Keratinocyte (primary cell): ENCODE measurements around the gene CISD1. TPM values are rescaled to one million over a fixed set of nuclear protein-coding genes. Genes with fewer than 3 reads are reported as not detected.
A peak's percentile ranks its signal among the peaks of the same experiment; 100 is the strongest.

Source experiments
- DNase-seq: peaks from one replicate; pipeline ENCODE4 v3.0.0-alpha.2; 2011; ENCODE audit warnings: low read depth, missing footprints, low spot score
- FAIRE-seq: peaks from 2 replicates; lab custom pipeline; 2011; peaks lifted over from hg19 to GRCh38; lab: Jason Lieb, UNC
- H2AFZ ChIP-seq: 2 replicates; pipeline ENCODE4 v1.6.0; 2012; ENCODE audit warnings: low read length, control low read depth, inconsistent platforms; ENCODE audit not compliant: control insufficient read depth
- H3K27ac ChIP-seq: 2 replicates; pipeline ENCODE4 v1.5.1; 2011; ENCODE audit warnings: low read length; ENCODE audit not compliant: control insufficient read depth, insufficient read depth
- H3K27me3 ChIP-seq: 3 replicates; pipeline ENCODE4 v1.6.0; 2011; ENCODE audit warnings: low read length; ENCODE audit not compliant: control insufficient read depth, insufficient read depth; ENCODE audit errors: extremely low read depth
- H3K36me3 ChIP-seq, 2 experiments: 2 replicates in 1 of 2; 3 replicates in 1 of 2; pipeline ENCODE4 v1.5.1; 2011; ENCODE audit warnings: low read length in 2 of 2, mild to moderate bottlenecking in 1 of 2; ENCODE audit not compliant: control insufficient read depth in 2 of 2, insufficient read depth in 2 of 2; ENCODE audit errors: extremely low read depth in 1 of 2
- H3K4me1 ChIP-seq: 3 replicates; pipeline ENCODE4 v1.5.1; 2011; ENCODE audit warnings: low read length; ENCODE audit not compliant: control insufficient read depth, insufficient read depth; ENCODE audit errors: extremely low read depth
- H3K4me2 ChIP-seq: 3 replicates; pipeline ENCODE4 v1.6.0; 2011; ENCODE audit warnings: low read depth, low read length; ENCODE audit not compliant: control insufficient read depth, insufficient read depth; ENCODE audit errors: extremely low read depth
- H3K4me3 ChIP-seq, 3 experiments: fragments of 200-600 bp in 1 of 3; sonication (generic) in 1 of 3; 2 replicates in 2 of 3; 3 replicates in 1 of 3; pipeline ENCODE4 v1.5.1; 2011 to 2016; ENCODE audit warnings: low read length in 3 of 3, mild to moderate bottlenecking in 3 of 3, control low read depth in 2 of 3, inconsistent platforms in 1 of 3, low read depth in 1 of 3, mixed read lengths in 1 of 3, mixed run types in 1 of 3, moderate library complexity in 1 of 3; ENCODE audit not compliant: control insufficient read depth in 2 of 3, insufficient read depth in 2 of 3; ENCODE audit errors: extremely low read depth in 1 of 3
- H3K79me2 ChIP-seq: 2 replicates; pipeline ENCODE4 v1.6.0; 2012; ENCODE audit warnings: low read length; ENCODE audit not compliant: control insufficient read depth, insufficient read depth
- H3K9ac ChIP-seq: 3 replicates; pipeline ENCODE4 v1.6.0; 2011; ENCODE audit warnings: low read length; ENCODE audit not compliant: control insufficient read depth, insufficient read depth; ENCODE audit errors: extremely low read depth
- H3K9me1 ChIP-seq: 3 replicates; pipeline ENCODE4 v1.6.0; 2011; ENCODE audit warnings: low read length; ENCODE audit not compliant: control insufficient read depth, insufficient read depth; ENCODE audit errors: extremely low read depth
- H3K9me3 ChIP-seq: 2 replicates; pipeline ENCODE4 v1.5.1; 2012; ENCODE audit warnings: low read depth, low read length; ENCODE audit not compliant: control insufficient read depth
- H4K20me1 ChIP-seq: 3 replicates; pipeline ENCODE4 v1.6.0; 2011; ENCODE audit warnings: low read length; ENCODE audit not compliant: control insufficient read depth, insufficient read depth; ENCODE audit errors: extremely low read depth
- EZH2 ChIP-seq: IDR thresholded peaks from one replicate; pipeline ENCODE4 v1.6.1; 2012; ENCODE audit warnings: inconsistent platforms, mild to moderate bottlenecking, low read length, moderate library complexity
- dilution Hi-C: fragments of 300-500 bp; cut with MboI; formaldehyde crosslinking; loops from one replicate; pipeline ENCODE4 v1.7.0; 2020; ENCODE audit warnings: low sequenced_read_pairs; ENCODE audit not compliant: extremely low pct_ligation_motif_present
- polyA plus RNA-seq, 5 experiments: library from polyadenylated mRNA; depleted of rRNA in 3 of 5; stranded (reverse) in 3 of 5; stranded (forward) in 1 of 5; unstranded in 1 of 5; fragments of >200 nt; gene quantifications; 1 replicate in 1 of 5; 2 replicates in 3 of 5; 3 replicates in 1 of 5; pipeline versions ENCODE4 v1.2.1 to v1.2.3, GENCODE V29; 2011 to 2012; ENCODE audit warnings: missing spikeins in 2 of 5, low read depth in 1 of 5, low replicate concordance in 1 of 5
- TF ChIP-seq, protein P1 (sequence below), 3 experiments: IDR thresholded peaks in 1 of 3; conservative IDR thresholded peaks in 1 of 3; optimal IDR thresholded peaks in 1 of 3; 2 replicates in 2 of 3; 3 replicates in 1 of 3; pipeline versions ENCODE3 to v1.5.1; 2011; ENCODE audit warnings: low read length in 3 of 3, mild to moderate bottlenecking in 3 of 3, moderate library complexity in 2 of 3, control low read depth in 1 of 3, inconsistent platforms in 1 of 3; ENCODE audit not compliant: insufficient read depth in 2 of 3; ENCODE audit errors: extremely low read depth in 1 of 3

The CISD1 gene
- polyA plus RNA-seq, 1 donor (not counting 4 experiments of a cell fraction or from before 2014, with no cell fraction given) = 81.7 TPM

DNA sequence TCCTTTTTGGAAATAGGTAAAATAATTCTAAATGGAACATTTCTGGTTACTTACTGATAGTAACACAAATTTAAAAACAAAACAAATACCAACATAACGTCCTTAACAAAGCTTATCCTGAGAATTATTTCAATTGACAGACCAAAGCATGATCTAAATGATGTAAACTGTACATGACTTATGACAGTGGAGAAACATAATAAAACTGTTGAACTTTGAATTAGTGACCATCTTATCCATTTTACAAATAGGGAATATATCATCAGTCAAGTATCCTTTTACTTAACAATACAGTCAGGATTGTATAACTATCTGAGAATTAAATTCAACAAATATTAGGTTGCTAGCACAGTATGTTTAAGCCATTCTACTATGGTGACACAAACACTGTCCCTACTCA lies 3.7 kb upstream of the CISD1 start:
- no peaks in the 10 kb centered on the region for H3K27me3 ChIP-seq
- DNase-seq = no peak
- dilution Hi-C loops = no loop called here
- H3K79me2 ChIP-seq = peaks cover 49% of the 10 kb centered on the region
- H3K27ac ChIP-seq = peak overlapping the region; percentile 96
- no peak overlapping the region for H2AFZ ChIP-seq
- peaks cover 25% of the 10 kb centered on the region for H3K4me1 ChIP-seq
- FAIRE-seq = no peak
- H3K36me3 ChIP-seq = no peaks in the 10 kb centered on the region
- peak overlapping the region; percentile 91 for H3K9ac ChIP-seq
- no peaks in the 10 kb centered on the region for H3K9me1 ChIP-seq
- H3K4me2 ChIP-seq = peak overlapping the region; percentile 98
- no peak overlapping the region for H3K4me3 ChIP-seq
- no peaks in the 10 kb centered on the region for H4K20me1 ChIP-seq
- no peak for TF ChIP-seq EZH2
- TF ChIP-seq, protein P1, sequence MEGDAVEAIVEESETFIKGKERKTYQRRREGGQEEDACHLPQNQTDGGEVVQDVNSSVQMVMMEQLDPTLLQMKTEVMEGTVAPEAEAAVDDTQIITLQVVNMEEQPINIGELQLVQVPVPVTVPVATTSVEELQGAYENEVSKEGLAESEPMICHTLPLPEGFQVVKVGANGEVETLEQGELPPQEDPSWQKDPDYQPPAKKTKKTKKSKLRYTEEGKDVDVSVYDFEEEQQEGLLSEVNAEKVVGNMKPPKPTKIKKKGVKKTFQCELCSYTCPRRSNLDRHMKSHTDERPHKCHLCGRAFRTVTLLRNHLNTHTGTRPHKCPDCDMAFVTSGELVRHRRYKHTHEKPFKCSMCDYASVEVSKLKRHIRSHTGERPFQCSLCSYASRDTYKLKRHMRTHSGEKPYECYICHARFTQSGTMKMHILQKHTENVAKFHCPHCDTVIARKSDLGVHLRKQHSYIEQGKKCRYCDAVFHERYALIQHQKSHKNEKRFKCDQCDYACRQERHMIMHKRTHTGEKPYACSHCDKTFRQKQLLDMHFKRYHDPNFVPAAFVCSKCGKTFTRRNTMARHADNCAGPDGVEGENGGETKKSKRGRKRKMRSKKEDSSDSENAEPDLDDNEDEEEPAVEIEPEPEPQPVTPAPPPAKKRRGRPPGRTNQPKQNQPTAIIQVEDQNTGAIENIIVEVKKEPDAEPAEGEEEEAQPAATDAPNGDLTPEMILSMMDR (optimal IDR thresholded peaks at IDR 0.05 in 1 of 3, IDR thresholded peaks at IDR 0.05 in 1 of 3, conservative IDR thresholded peaks at IDR 0.05 in 1 of 3; ENCODE audit: extremely low read depth in 1 of 3, insufficient read depth in 2 of 3, low read length in 3 of 3) = no peak
- no peaks in the 10 kb centered on the region for H3K9me3 ChIP-seq

DNA sequence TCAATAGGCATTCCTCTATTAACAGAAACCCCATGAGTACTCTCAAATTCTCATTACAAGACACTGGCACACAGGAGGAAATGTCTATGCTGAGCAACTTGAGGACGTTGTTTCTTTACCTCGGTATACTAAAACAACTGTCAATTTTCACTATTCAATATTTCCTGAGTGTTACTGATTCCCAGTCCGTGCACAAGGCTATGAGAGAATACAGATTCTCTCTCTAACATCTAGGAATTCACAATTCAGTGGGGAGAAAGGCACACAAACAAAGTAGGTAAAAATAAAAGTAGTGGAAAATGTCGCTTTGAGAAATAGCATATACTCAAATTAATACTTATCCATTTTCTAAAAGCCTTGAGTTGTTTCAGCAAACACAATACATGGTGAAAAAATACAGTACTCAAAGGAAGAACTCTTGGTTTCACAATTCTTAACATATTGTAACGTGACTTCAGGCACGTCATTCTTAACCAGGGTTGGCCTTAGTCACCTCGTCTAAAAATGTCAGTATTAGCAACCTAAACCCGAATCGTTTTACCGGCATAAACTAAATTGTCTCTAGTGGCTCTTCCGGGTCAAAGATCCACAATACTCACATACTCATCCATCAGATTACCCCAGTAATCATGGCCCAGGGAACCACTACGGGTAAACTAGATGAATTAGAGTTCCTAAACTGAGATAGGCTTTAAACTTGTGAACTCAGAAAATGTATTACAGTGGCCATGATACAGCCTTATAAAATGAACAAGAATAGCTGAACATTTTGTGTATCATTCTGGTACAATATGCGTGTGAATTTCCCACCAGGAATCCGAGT lies 2.7 kb upstream of the CISD1 start:
- no peaks in the 10 kb centered on the region for H4K20me1 ChIP-seq
- H3K9me1 ChIP-seq = no peaks in the 10 kb centered on the region
- H3K27ac ChIP-seq = peak overlapping the region; percentile 96
- FAIRE-seq (no peak), DNase-seq (no peak)
- H2AFZ ChIP-seq = peak overlapping the region; percentile 76
- peaks cover 30% of the 10 kb centered on the region for H3K4me1 ChIP-seq
- peak overlapping the region; percentile 69 to 96 (median 91) for H3K4me3 ChIP-seq
- H3K4me2 ChIP-seq = peak overlapping the region; percentile 98
- TF ChIP-seq EZH2 = no peak
- TF ChIP-seq, protein P1 (optimal IDR thresholded peaks at IDR 0.05 in 1 of 3, IDR thresholded peaks at IDR 0.05 in 1 of 3, conservative IDR thresholded peaks at IDR 0.05 in 1 of 3; ENCODE audit: extremely low read depth in 1 of 3, insufficient read depth in 2 of 3, low read length in 3 of 3) = no peak
- dilution Hi-C loops = no loop called here
- no peaks in the 10 kb centered on the region for H3K27me3 ChIP-seq
- no peaks in the 10 kb centered on the region for H3K9me3 ChIP-seq
- no peaks in the 10 kb centered on the region for H3K36me3 ChIP-seq
- peaks cover 56% of the 10 kb centered on the region for H3K79me2 ChIP-seq
- peak overlapping the region; percentile 91 for H3K9ac ChIP-seq
